ENCODE measurements around the gene ACOX2. TPM values are rescaled to one million over a fixed set of nuclear protein-coding genes. Genes with fewer than 3 reads are reported as not detected.

The ACOX2 gene
- total RNA-seq, 4 donors from 2014 or later = 17.0 to 27.9 (median 24.1) TPM

- TF ChIP-seq, protein P1, sequence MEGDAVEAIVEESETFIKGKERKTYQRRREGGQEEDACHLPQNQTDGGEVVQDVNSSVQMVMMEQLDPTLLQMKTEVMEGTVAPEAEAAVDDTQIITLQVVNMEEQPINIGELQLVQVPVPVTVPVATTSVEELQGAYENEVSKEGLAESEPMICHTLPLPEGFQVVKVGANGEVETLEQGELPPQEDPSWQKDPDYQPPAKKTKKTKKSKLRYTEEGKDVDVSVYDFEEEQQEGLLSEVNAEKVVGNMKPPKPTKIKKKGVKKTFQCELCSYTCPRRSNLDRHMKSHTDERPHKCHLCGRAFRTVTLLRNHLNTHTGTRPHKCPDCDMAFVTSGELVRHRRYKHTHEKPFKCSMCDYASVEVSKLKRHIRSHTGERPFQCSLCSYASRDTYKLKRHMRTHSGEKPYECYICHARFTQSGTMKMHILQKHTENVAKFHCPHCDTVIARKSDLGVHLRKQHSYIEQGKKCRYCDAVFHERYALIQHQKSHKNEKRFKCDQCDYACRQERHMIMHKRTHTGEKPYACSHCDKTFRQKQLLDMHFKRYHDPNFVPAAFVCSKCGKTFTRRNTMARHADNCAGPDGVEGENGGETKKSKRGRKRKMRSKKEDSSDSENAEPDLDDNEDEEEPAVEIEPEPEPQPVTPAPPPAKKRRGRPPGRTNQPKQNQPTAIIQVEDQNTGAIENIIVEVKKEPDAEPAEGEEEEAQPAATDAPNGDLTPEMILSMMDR (IDR thresholded peaks at IDR 0.05; ENCODE audit: low read depth) = no peak
Measured at GRCh38 chr3:58487140-58487886, 49.7 kb downstream of the ACOX2 start.

DNA sequence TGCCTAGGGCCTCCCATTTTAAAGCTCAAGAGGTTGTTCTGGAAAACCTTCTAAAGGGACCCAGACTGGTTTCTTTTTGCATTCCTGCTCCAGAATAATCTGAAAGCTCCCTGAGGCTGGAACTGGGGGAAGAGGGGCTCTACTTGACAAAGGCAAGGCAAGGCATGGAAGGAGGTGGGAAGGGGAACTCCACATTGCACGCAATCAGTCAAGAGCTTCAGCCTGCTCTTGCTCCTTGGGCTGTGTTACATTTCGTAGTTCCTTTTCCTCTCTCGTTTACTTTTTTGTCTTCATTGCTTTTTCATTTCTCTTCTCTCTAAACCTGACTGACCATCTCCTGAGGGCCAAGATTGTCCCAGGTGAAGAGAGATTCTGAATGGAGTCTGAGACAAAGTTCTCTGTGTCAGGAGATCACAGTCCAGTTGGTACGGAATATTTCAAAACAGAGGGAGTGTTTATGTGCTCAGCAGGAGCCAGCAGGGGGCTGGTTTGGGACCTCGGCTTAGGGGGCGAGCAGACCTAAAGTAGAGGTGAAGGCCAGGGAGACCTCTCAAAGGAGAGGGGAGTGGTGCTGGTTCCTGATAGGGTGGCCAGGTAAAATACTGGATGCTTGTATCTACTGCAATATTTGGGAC is 51.1 kb downstream of the ACOX2 start:
- TF ChIP-seq, protein P1 (IDR thresholded peaks at IDR 0.05; ENCODE audit: low read depth) = no peak

- TF ChIP-seq, protein P1 (IDR thresholded peaks at IDR 0.05; ENCODE audit: low read depth) = no peak
Measured at GRCh38 chr3:58484722-58485069, 52.3 kb downstream of the ACOX2 start.

GRCh38 chr3:58484045-58484721 is 52.8 kb downstream of the ACOX2 start:
- TF ChIP-seq, protein P1 (IDR thresholded peaks at IDR 0.05; ENCODE audit: low read depth) = no peak

DNA sequence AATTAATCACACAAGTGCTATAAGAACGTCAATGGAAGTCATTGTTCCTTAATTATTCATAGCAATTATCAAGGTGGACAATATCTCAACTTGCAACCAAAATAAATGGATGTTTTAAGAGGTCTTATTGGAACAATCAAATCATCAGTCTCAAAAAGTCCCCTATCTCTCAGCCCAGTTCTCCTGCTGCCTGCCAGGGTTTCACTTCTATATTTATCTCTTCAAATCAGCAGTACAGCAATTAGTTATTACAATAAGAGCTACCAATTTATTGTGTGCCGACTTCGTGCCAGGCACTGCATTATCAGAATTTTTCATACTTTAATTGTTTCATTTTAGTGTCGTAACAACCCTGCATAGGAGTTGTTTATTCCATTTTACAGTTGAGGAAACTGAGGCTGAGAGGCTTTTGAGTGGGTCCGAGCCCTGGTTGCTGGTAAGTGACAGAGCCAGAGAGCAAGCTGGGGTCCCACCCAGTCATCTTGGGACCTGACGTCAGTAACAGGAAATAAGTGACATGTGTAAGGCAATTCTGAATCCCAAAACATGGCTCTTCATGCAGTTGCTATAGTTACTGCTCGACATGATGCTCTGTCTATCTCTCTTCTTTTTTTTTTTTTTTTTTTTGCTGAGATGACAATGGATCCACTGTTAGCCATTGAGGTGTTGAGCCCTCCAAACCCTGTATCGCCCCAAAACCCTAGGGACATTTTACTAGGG is 53.9 kb downstream of the ACOX2 start:
- TF ChIP-seq, protein P1 (IDR thresholded peaks at IDR 0.05; ENCODE audit: low read depth) = no peak

DNA sequence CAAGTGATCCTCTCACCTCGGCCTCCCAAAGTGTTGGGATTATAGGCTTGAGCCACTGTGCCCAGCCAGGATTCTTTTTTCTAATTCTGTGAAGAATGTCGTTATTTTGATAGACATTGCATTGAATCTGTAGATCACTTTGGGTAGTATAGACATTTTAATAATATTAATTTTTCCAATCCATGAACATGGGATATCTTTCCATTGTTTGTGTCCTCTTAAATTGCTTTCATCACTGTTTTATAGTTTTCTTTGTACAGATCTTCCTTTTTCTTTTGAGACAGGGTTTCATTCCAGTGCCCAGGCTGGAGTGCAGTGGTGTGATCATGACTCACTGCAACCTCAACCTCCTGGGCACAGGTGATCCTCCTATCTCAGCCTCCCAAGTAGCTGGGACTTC is 56.7 kb downstream of the ACOX2 start:
- TF ChIP-seq, protein P1 (IDR thresholded peaks at IDR 0.05; ENCODE audit: low read depth) = no peak

- TF ChIP-seq, protein P1 (IDR thresholded peaks at IDR 0.05; ENCODE audit: low read depth) = no peak
Measured at GRCh38 chr3:58478781-58479180, 58.2 kb downstream of the ACOX2 start.
